GM12892 (cell line): ENCODE data around the gene ZBTB20.

Source experiments
- POLR2A ChIP-seq: IDR thresholded peaks from 2 replicates; pipeline ENCODE4 v1.6.1; 2011; ENCODE audit warnings: low read depth, low read length, control low read depth
- POLR2AphosphoS5 ChIP-seq: IDR thresholded peaks from 2 replicates; pipeline ENCODE4 v1.6.1; 2011; ENCODE audit warnings: low read depth, low read length, control low read depth

- no peak for TF ChIP-seq POLR2A
- no peak for TF ChIP-seq POLR2AphosphoS5
Measured at GRCh38 chr3:114848082-114848481, 299.0 kb downstream of the ZBTB20 start.
